Activated CD8-positive, alpha-beta memory T cell treated with anti-CD3 and anti-CD28 coated beads, Interleukin-2, amount 50 U/mL, for 1 hour (primary cell): ENCODE data around the gene GAK.
"Not testable (repeated sequence)": the region's sequence is repeated elsewhere in the genome, so short reads cannot be mapped to it uniquely, and the experiment has no call there.

Experiments
- DNase-seq: peaks from one replicate; pipeline ENCODE4 v3.0.0-alpha.2; 2020; ENCODE audit errors: extremely low read depth

GAK gene

DNA sequence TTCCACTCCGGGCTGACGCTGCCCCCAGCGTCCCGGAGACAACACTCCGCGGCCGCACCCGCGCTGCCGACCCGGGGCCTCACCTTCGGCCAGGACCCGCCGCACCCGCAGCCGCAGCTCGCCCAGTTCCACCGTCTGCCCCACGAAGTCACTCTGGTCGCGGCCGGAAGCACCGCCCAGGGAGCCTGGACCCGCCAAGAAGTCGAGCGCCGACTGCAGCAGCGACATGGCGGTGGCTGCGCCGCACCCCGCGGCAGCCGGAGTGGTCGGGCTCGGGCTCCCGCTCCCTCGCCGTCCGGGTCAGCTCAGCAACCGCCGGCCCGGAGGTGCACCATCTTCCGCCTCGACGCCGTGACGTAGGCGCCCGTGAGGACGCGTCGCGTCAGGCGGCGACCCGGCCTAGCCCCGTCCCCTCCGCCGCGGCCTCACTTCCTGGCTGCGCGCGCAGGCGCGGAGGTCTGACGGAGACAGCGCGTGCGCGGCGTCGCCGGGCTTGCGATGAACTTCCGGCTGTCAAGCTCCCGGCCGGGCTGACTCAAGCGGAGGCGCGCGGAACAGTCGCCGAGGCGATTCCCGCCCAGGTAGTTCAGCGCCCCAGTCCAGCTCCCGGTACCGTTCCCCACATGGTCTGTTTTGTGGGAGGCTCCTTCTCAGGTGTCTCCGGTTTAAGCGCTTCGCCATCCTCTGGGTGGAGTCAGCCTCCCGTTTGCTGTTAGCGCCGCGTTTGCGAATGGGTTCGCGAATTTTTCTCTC is at the start of gene GAK, which contains the start of gene TMEM175:
Gene GAK (minus strand): TSS at position 357 of the 753 bp plus-strand sequence. CDS start 129 bp downstream, at position 228.
Gene TMEM175 (plus strand): TSS at position 501 of the 753 bp plus-strand sequence. CDS start 15,280 bp downstream, outside the sequence.
- peak; percentile 69 for DNase-seq

DNA sequence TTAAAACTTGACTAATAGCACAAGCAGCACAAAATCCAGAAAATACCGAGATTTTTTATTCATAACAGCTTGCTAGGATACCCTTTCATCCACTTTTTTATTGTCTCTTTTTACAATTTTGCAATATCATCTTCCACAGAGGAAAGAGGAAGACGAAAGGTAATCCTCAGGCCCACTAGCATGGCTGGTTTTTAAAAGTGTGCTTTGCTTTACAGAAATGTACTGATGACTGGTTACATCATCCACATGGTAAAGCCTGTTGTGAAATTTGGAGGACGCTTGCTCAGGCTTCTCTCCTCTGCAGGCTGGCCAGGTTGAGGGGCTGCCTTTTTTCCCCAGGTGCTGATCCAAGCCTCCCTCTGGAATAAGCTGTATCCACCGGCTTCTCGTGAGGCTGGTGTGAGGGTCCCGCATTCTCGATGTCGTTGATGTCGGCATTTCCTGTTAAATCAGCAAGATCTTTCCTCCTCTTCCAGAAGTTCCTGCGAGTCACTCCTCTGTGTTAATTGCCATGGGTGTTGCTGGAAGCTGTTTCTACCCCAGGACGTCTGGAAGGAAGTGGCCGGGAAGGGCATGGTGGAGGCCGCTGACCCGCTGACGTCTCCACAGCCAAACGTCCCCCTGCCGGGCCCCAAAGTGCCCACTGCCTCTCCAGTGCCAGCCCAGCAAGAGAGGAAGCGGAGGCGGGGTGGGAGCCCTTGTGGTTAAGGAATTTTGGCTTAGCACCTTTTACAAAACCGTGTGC is 47.0 kb upstream of the GAK start:
- DNase-seq: no peak

DNA sequence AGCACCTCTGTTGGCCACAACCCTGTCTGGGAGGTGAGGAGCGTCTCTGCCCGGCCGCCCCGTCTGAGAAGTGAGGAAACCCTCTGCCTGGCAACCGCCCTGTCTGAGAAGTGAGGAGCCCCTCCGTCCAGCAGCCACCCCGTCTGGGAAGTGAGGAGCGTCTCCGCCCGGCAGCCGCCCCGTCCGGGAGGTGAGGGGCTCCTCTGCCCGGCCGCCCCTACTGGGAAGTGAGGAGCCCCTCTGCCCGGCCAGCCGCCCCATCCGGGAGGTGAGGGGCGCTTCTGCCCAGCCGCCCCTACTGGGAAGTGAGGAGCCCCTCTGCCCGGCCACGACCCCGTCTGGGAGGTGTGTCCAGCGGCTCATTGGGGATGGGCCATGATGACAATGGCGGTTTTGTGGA is 43.9 kb upstream of the GAK start:
- DNase-seq: not testable (repeated sequence)

DNA sequence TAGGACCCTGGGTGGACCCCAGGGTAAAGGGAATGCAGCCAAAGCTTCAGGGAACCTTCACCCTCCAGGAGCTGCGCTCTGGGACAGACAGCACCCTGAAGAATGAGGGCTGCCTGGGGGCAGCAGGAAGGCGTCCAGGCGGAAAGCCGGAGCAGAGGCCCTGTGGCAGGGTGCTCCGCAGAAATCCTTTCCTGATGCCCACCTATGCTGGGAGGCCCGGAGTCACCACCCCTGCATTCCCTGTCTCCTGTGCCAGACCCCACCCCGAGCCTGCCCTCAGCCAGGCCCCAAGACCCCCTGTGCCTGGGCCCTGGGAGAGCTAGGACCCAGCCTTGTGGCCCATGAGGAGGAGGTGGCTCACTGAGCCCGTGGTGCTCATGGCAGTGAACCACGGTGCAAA is 42.6 kb upstream of the GAK start:
- DNase-seq: no peak

DNA sequence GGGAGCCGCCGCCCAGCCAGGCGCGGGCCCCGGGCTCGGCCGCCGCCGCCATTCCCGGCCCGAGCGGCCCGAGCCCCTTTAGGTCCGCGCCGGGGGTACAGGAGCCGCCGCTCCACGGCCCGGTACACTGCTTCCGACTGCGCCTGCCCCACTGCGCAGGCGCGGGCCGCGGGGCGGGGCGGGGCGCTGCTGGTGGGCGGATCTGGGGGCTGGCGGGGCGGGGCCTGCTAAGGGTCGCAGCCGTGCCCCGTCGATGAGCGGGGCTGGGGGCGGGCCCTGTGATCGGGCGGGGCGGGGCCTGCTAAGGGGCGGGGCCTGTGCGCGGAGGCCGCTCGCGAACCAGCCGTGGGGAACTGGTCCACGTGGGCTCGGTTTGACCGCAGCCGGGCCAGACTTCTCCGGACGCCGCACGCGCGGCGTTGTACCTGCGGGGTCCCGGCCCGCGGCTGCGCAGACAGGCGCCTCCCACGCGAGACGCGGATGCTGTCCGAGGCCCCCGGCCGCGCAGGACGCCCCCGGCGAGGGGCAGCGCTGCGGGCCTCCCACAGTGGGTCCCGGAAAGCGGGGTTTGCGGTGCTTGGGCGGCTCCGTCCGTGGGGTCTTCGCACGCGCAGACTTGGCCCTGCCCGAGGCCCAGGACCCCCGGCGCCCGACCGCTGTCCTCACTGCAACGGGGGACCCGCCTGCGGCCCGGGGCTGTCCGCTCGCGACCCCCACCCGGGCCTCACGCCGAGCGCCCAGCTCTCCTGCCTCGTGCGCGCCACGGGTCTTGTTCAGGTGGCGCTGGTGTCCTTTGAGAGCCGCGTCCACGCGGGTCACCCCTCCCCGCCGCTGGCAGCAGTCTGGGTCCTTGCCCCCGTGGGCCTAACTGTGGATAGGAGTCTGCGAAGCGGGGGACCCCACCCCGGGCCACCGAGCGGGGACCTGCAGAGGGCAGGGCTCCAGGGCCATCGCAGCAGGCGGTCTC is 41.6 kb upstream of the GAK start, which contains the start of gene DGKQ:
Gene DGKQ (minus strand): TSS at position 139 of the 967 bp plus-strand sequence. CDS start 87 bp downstream, at position 52.
- DNase-seq: peak; percentile 63

DNA sequence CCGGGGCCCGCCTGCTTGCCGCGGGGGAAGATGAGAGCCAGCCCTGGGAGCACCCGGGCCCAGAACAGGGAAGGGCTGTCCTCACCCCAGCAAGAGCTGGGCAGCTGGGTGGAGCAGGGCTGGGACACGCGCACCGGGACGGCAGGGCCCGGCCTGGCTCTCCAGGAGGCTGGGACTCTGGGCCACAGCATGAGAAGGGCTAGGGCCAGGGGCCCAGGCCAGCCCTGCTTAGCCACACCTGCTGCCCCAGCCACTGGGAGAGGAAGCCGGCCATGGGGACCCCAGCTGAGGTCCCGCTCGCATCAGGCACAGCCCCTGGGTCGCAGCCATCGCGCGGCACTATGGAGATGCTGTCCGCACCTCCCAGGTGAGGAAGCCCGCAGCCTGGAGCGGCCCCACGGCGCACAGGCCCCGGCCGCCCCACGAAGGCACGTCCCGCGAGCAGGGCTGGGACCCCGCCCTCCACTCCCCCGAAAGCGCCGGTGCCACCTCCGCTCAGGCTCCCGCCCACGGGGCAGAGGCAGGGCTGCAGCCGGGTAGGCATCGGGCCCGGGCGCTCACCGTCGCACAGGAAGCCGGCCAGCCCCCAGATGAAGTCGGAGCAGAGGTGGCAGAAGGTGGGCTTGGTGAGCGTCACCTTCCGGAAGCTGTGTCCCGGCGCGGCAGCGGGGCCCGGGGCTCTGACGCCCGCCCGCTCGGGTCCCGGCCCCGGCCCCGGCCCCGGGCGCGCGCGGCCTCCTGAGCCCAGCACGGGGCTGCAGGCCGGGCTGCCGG is 40.7 kb upstream of the GAK start:
- DNase-seq: no peak

DNA sequence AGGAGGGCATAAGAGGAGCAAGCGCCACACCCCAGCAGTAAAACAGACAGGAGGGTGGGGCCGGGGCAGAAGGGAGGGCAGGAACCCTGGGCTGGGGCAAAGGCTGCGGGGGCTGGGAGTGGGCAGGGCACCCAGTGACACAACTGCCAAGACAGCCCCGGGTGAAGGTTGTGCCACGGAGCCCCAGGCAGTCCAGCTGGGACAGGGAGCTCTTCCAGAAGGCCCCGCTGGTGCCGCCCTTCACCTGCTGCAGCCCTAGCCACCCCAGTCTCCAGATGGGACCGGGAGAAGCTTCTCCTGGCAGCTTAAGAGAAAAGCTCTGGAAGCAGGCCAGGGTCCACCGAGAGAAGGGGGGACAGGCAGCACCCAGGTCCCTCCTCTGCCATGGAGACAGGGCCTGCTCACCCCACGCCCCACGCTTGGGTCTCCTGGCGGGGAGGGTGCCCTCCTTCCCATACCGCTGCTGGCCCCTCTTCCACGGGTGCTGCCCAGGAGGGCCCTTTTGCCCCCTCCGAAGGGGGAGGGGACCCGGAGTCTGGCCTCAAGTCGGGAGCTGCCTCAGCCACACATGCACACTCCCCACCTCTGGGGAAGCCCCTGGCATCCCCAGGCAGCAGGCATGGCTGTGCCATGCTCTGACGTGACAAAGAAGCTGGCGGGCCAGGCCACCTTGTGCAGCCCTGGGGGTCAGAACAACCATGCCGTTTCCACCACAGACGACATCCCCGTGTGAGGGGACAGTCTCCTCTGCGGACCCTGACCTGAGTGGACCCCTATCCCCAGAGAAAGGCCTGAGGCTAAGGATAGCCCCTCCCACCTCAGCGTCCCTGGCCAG is 39.8 kb upstream of the GAK start:
- no peak for DNase-seq

DNA sequence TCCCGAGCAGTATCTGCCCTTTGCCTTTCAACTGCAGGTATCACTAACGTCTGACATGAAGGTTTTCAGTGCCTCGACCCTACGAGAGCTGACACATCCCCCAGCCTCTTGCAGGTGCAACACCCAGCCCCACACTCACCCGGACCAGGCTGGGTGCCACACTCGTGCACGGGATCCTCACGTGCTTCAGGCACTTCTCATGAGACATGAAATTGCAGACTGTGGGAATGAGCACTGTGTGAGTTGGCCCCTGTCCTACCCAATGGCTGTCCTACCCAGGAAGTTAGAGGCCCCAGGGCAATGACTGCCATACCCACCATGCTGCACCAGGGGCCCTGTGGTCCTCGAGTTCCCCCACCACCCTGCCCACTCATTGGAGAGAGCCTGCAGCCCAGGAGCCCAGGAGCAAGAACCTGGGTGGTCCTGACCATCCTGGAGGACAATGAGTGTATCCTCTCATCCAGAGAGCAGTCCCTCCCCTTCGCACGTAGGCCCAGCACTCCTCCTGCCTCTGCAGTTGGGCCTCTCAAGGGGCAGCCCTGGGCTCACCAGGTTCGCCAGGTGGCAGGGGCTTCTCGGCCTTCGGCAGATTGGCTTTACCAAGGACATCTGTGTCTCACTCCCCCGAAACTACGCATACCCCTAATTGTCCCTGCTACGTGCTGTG is 38.9 kb upstream of the GAK start:
- DNase-seq: no peak

DNA sequence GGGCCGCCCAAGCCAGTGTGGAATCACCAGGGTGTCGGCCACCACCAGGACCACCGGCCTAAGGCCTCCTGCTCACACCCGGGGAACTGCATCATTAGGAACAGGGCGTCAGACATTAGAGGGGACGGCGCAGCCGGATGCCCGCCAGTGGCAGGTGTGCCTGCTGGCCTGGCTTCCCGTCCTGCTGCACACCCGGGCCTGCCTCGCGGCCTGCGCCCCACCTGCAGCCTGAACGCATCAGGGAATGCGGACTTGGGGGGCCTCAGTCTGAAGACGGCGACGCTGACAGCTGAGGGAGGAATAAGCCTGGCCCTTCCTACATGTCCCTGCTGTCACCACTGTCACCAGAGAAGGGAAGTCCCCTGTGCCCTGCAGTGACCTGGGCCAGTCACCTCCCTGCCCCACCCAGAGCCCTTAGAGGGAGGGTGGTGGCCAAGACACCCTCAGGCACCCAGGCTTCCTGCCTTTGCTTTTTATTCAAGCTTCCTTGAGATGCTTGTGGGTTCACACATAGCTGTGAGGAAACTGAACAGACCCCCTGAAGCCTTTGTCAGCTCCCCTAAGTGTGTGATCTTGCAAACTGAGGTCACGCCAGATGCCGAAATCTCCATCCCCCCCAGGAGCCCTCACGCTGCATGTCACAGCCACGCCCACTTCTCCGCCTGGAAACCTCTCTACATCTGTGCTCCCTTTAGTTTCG is 38.1 kb upstream of the GAK start:
- peak; percentile 49 for DNase-seq

DNA sequence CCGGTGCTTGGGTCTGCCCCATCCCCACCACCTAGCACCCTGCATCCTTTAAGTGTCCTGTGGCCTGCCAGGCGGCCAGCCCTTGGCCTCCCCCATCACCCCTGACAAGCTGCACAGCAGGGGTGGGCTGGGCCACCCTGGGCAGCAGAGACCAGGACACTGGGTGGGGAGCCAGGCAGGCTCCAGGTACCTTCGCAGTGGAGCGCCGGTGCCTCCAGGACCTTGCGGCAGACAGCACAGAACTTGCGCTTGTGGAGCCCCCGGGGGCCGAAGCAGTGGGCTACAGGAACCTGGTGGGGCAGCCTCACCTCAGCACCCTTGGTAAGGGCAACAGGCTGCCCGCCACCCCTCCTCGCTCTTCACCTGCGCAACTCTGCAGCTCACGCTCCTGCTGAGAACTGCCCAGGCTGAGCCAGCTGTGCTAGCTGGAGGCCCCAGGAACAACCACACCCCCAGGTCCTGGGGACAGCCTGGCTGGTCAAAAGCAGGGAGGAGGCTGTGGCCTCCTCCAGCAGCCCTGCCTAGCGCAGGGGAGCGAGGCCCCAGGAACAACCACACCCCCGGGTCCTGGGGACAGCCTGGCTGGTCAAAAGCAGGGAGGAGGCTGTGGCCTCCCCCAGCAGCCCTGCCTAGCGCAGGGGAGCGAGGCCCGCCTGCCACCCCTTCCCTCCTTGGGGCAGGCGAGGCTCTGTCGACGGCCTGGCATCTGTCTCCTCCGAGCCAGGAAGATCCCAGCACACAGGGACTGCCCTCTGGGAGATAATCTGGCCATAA is 36.7 kb upstream of the GAK start:
- no peak for DNase-seq

DNA sequence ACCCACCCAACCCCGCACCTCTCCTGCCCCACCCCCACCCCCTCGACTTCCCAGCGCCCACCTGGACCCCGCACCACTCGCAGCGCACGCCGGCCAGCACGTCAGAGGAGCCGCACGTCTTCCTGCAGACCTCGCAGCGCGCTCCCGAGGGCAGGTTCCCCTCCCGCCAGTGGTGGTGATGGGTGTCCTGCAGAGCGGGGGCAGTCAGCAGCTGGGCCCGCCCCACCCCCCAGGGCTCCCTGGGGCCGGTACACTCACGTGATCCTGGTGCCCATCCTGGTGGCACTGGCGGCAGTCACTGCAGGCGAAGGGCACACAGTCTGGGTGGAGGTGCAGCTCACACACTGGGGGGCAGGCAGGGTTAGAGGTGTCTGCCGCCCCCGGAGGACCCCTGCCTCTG is 36.1 kb upstream of the GAK start:
- no peak for DNase-seq

DNA sequence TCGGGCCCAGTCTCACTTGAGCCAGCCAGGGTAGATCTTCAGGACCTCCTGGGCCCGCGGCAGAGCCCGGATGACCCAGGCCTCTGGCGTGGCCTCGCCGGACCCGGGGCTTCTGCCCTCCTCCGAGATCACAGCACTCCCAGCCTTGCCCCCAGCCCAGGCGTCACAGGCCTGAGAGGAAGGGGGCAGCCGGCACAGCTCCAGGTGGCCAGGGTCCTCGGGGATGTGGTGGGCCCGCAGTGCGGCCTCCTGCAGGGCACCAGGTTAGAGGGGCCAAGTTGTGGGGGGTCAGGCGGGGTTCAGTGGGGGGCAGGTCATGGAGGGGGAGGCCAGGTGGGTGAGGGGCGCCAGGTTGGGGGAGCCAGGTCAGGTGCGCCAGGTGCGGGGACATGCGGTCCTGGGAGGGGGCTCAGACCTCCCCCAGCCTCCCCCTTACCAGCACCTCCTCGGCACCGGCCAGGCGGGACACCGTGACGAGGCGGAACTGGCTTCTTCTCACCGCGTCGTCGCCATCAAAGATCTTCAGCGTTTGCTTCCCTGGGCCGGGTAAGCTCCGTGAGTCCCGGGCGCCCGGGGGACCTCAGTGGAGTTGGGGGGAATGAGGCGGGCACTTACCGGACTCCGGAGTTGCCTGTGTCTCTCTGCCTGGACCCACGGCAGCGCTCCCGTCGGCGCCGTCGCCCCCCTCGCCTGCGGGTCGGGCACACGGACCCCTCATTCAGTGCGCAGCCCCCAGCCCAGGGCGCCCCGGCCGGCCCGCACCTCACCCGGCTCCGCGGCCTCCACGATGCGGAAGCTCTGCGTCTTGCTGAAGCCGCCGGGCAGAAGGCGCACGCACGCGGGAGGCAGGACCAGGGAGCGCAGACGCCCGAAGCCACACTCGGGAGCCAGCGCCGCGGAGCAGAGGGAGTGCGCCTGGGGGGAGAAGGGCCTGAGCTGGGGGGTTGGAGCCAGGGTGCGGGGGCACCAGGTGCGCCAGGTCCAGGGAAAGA is 35.3 kb upstream of the GAK start:
- DNase-seq: no peak

DNA sequence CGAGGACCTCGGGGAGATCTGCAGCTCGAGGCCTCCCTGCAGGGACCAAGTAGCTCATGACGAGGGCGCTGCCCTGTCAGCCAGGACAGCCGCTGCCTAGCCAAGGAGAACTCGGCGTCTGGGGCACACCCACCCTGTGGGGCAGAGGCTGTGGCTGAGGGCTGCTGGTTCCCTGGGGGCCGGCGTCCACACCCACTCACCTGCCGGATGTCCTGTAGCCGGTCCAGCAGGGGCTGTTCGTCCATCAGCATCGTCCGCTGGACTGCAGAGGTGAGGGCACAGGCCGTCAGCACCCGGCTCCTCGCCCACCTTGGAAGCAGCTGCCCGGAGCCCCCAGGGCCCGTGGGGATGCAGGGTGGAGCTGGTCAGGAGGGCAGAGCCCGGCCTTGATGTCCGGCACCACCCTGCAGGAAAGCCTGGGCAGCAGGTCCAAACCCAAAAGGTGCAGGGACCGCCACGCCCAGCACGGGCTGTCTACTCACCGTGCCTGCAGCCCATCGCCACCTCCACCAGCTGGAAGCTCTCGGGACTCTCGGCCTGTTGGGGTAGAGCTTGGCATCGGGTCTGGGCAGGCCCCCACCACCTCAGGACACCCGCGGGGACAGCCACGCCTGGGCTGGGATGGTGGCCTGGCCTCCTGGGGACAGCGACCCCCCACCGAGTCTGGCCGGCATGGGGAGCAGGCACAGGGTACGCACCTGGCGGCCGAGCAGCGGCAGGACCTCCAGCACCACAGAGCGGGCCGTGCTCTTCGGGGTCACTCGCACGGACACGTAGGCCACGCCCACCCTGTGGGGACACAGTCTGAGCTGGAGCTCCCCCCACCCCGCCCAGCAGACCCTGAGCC is 34.4 kb upstream of the GAK start:
- no peak for DNase-seq

DNA sequence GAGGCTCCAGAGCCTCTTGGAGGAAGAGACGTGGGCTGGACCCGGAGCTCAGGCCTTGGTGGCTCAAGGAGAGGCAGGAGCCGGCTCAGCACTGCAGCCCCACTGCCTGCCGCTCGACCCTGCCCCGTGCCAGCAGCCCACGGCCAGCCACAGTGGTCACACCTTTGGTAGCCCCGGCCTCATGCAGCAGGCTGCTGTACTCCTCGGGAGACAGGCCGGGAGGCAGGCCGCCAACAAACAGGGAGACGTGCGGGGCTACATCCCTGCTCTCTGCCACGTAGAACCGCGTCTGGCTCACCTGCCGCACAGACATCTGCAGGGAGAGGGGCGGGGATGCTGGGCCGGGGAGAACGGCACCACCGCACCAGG is 33.6 kb upstream of the GAK start:
- no peak for DNase-seq

DNA sequence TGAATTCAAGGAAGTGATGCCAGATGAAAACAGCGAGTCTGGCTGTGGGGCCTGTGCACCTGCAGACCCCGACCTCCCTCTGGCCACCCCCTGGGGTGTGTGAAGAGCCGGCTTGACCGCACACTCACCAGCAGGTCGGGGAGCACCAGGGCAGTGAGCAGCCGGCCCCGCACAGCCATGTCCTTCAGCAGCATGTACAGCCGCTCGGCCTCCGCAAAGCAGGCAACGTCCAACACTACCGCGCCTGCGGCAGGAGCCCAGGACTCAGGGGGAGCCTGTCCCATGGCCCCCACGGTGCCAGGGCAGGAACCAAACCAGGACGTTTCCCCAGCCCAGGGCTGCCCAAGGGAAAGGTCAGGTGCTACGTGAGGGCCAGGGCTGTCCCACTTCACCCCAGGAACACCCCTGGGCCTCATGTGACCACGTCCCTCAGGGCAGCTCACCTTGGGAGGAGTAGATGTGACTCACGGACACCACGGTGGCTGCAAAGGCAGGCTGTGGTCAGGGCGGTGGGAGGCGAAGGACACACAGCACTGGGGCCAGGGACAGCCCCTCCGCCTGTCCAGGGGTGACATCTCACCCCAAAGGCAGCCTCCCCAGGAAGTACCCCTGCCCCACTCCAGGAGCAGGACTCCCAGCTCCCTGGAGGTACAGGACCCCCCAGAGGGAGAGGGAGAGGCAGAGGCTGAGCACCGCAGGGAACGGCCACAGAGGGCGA is 33.1 kb upstream of the GAK start:
- no peak for DNase-seq
